HG02763 (cell line): ENCODE measurements around the gene GIN1.

Source experiments
- ATAC-seq: cut with Tn5 transposase; IDR thresholded peaks from one replicate; pipeline ENCODE4 v1.9.1; 2021; ENCODE audit warnings: mild to moderate bottlenecking, moderate library complexity; ENCODE audit not compliant: unreplicated experiment

Gene GIN1

GRCh38 chr5:103037673-103038455 is 82.1 kb downstream of the GIN1 start:
- ATAC-seq: no peak

DNA sequence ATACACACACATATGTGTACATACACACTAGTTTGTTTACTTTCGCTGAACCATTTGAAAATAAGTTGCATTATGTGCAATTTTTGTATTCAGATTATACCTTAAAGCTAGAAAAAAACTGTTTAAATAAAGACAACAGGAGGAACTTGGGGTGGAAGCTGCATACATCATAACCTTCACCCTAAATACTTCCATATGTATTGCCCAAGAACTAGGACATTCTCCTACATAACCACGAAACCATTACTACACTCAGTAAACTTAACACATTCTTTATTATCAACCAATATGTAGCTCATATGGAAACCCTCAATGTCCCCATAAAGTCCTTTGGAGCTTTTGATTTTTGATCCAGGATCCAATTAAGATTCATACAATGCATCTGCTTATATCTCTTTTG is 83.3 kb downstream of the GIN1 start:
- no peak for ATAC-seq
